IMR-90 (cell line): ENCODE data around the gene CPNE6. TPM values are rescaled to one million over a fixed set of nuclear protein-coding genes. Genes with fewer than 3 reads are reported as not detected.

ENCODE experiments used
- ATAC-seq: fragments of 200-7000 bp; cut with Tn5 transposase; 2 replicates; pipeline ENCODE4 v1.9.1; 2020; ENCODE audit warnings: low read depth, mild to moderate bottlenecking, moderate library complexity
- BruUV-seq: library from RNA; stranded (reverse); fragments of 400-500 nt; replicated peaks from 2 replicates; lab custom pipeline; 2021; lab: Mats Ljungman, UMichigan
- CTCF ChIA-PET: fragments of 300-600 bp; formaldehyde crosslinking; extraction: SDS; loops from one replicate; lab custom pipeline; 2021; ENCODE audit warnings: antibody characterized with exemption; lab: Yijun Ruan, JAX
- POLR2A ChIA-PET: fragments of 300-600 bp; sonication (Branson Sonifier 250); formaldehyde crosslinking; loops from one replicate; lab custom pipeline; 2022; ENCODE audit warnings: antibody characterized with exemption; ENCODE audit not compliant: unreplicated experiment; lab: Charles Lee
- DNase-seq: peaks from one replicate; pipeline ENCODE4 v3.0.0; 2013
- H2AFZ ChIP-seq: replicated peaks from 2 replicates; pipeline ENCODE3; 2013; ENCODE audit warnings: low read length, mild to moderate bottlenecking; ENCODE audit not compliant: poor library complexity
- H2AK5ac ChIP-seq: 2 replicates; pipeline ENCODE4 v1.6.1; 2013; ENCODE audit warnings: low read depth, low read length, inconsistent platforms
- H2AK9ac ChIP-seq: replicated peaks from 2 replicates; pipeline ENCODE3; 2013; ENCODE audit warnings: mild to moderate bottlenecking, low read depth, low read length, moderate library complexity; ENCODE audit not compliant: poor library complexity
- H2BK120ac ChIP-seq: 2 replicates; pipeline ENCODE4 v1.6.1; 2013; ENCODE audit warnings: low read depth, low read length, inconsistent platforms
- H2BK15ac ChIP-seq: 3 replicates; pipeline ENCODE4 v1.6.1; 2013; ENCODE audit warnings: low read depth, low read length, inconsistent platforms
- H2BK20ac ChIP-seq: 2 replicates; pipeline ENCODE4 v1.6.1; 2013; ENCODE audit warnings: low read depth, mild to moderate bottlenecking, inconsistent platforms, low read length, moderate library complexity
- H2BK5ac ChIP-seq: 2 replicates; pipeline ENCODE4 v1.6.1; 2013; ENCODE audit warnings: mild to moderate bottlenecking, low read depth, low read length, inconsistent platforms; ENCODE audit not compliant: poor library complexity, severe bottlenecking
- H3K14ac ChIP-seq: replicated peaks from 2 replicates; pipeline ENCODE4 v1.6.1; 2013; ENCODE audit warnings: low read depth, low read length, inconsistent platforms
- H3K18ac ChIP-seq: 2 replicates; pipeline ENCODE4 v1.6.1; 2013; ENCODE audit warnings: low read depth, low read length, control low read depth
- H3K23ac ChIP-seq: 2 replicates; pipeline ENCODE4 v1.6.1; 2013; ENCODE audit warnings: low read depth, low read length, inconsistent platforms
- H3K27ac ChIP-seq: 2 replicates; pipeline ENCODE4 v1.5.1; 2013; ENCODE audit warnings: mild to moderate bottlenecking, control low read depth, low read length; ENCODE audit not compliant: insufficient read depth
- H3K27me3 ChIP-seq: 2 replicates; pipeline ENCODE4 v1.6.1; 2013; ENCODE audit warnings: low read length; ENCODE audit not compliant: control insufficient read depth, insufficient read depth
- H3K36me3 ChIP-seq: 2 replicates; pipeline ENCODE4 v1.6.1; 2013; ENCODE audit warnings: low read length, mixed read lengths; ENCODE audit not compliant: control insufficient read depth, insufficient read depth
- H3K4ac ChIP-seq: 2 replicates; pipeline ENCODE4 v1.6.1; 2013; ENCODE audit warnings: low read depth, low read length, inconsistent platforms
- H3K4me1 ChIP-seq: 2 replicates; pipeline ENCODE4 v1.6.1; 2013; ENCODE audit warnings: low read length, mixed read lengths; ENCODE audit not compliant: control insufficient read depth, insufficient read depth
- H3K4me2 ChIP-seq: 2 replicates; pipeline ENCODE4 v1.6.1; 2013; ENCODE audit warnings: low read depth, mild to moderate bottlenecking, control low read depth, low read length, moderate library complexity
- H3K4me3 ChIP-seq: 2 replicates; pipeline ENCODE4 v1.5.1; 2013; ENCODE audit warnings: low read depth, mild to moderate bottlenecking, control low read depth, low read length, moderate library complexity; ENCODE audit not compliant: insufficient read depth
- H3K56ac ChIP-seq: 2 replicates; pipeline ENCODE4 v1.6.1; 2013; ENCODE audit warnings: low read length, inconsistent platforms; ENCODE audit not compliant: insufficient read depth; ENCODE audit errors: extremely low read depth
- H3K79me1 ChIP-seq, 2 experiments: 2 replicates each; pipeline ENCODE4 v1.6.1; 2013; ENCODE audit warnings: low read length in 2 of 2, inconsistent platforms in 1 of 2, low read depth in 1 of 2
- H3K9ac ChIP-seq: 2 replicates; pipeline ENCODE4 v1.6.1; 2013; ENCODE audit warnings: low read depth, low read length, control low read depth
- H3K9me1 ChIP-seq: 2 replicates; pipeline ENCODE4 v1.6.1; 2013; ENCODE audit warnings: low read length, inconsistent platforms; ENCODE audit not compliant: insufficient read depth
- H3K9me3 ChIP-seq: 2 replicates; pipeline ENCODE4 v1.6.1; 2013; ENCODE audit warnings: low read length; ENCODE audit not compliant: control insufficient read depth, insufficient read depth
- H4K20me1 ChIP-seq: 2 replicates; pipeline ENCODE4 v1.6.1; 2013; ENCODE audit warnings: low read length, inconsistent platforms; ENCODE audit not compliant: insufficient read depth
- H4K5ac ChIP-seq: 2 replicates; pipeline ENCODE4 v1.6.1; 2013; ENCODE audit warnings: mild to moderate bottlenecking, low read depth, low read length, control low read depth
- H4K8ac ChIP-seq, 2 experiments: 2 replicates each; pipeline ENCODE4 v1.6.1; 2013; ENCODE audit warnings: low read depth in 2 of 2, low read length in 2 of 2, control low read depth in 1 of 2, inconsistent platforms in 1 of 2
- H4K91ac ChIP-seq: 2 replicates; pipeline ENCODE4 v1.6.1; 2013; ENCODE audit warnings: low read depth, low read length, inconsistent platforms; ENCODE audit not compliant: insufficient read depth
- BHLHE40 ChIP-seq: fragments of 150-350 bp; IDR thresholded peaks from 2 replicates; pipeline ENCODE4 v1.6.1; 2016; ENCODE audit warnings: mild to moderate bottlenecking, low read depth, low read length
- FOS ChIP-seq: fragments of 150-350 bp; IDR thresholded peaks from 2 replicates; pipeline ENCODE4 v1.6.1; 2016; ENCODE audit warnings: low read depth, low read length
- MXI1 ChIP-seq: IDR thresholded peaks from 2 replicates; pipeline ENCODE4 v1.6.1; 2012; ENCODE audit warnings: low read depth, mild to moderate bottlenecking, low read length, moderate library complexity, borderline replicate concordance
- POLR2A ChIP-seq: IDR thresholded peaks from 2 replicates; pipeline ENCODE4 v1.6.1; 2012; ENCODE audit warnings: mild to moderate bottlenecking, low read depth, low read length
- RAD21 ChIP-seq: IDR thresholded peaks from 2 replicates; pipeline ENCODE4 v1.6.1; 2012; ENCODE audit warnings: low read length, improper control_type of control experiment
- RCOR1 ChIP-seq: IDR thresholded peaks from 2 replicates; pipeline ENCODE4 v1.6.1; 2012; ENCODE audit warnings: mild to moderate bottlenecking, low read length, improper control_type of control experiment; ENCODE audit not compliant: insufficient replicate concordance
- SMC3 ChIP-seq: fragments of 150-350 bp; IDR thresholded peaks from 2 replicates; pipeline ENCODE4 v1.6.1; 2016; ENCODE audit warnings: low read depth, mild to moderate bottlenecking, antibody characterized with exemption, low read length, moderate library complexity
- WGBS, 2 experiments: methylation state at CpG; one replicate each; pipeline versions ENCODE4 v1.1.5 to v1.1.7; 2013; ENCODE audit warnings: missing lambda C conversion rate in 2 of 2; ENCODE audit not compliant: insufficient read length in 1 of 2; ENCODE audit errors: extremely low coverage in 2 of 2; 5-methylcytosine and 5-hydroxymethylcytosine counted together
- dilution Hi-C: fragments of 300-500 bp; cut with HindIII; formaldehyde crosslinking; loops from one replicate; pipeline ENCODE4 v1.14.3; 2018; ENCODE audit warnings: low sequenced_read_pairs; ENCODE audit not compliant: unreplicated experiment
- in situ Hi-C: fragments of 300-500 bp; cut with MboI; formaldehyde crosslinking; loops from 3 replicates; pipeline ENCODE4 v1.14.3; 2019; ENCODE audit warnings: low sequenced_read_pairs, inconsistent platforms, mixed read lengths
- intact Hi-C: fragments of 100-400 bp; cut with micrococcal nuclease; formaldehyde crosslinking; loops from 2 replicates; pipeline ENCODE4 v1.10.0; 2022
- polyA plus RNA-seq, 3 experiments: library from polyadenylated mRNA; depleted of rRNA; stranded (reverse); fragments of >200 nt; gene quantifications; 2 replicates each; pipeline ENCODE4 v1.2.3, GENCODE V29; 2012; ENCODE audit warnings: low replicate concordance in 1 of 3
- total RNA-seq: library from RNA; depleted of rRNA; stranded (reverse); fragments of >200 nt; gene quantifications from 2 replicates; pipeline ENCODE4 v1.2.3, GENCODE V29; 2012
- TF ChIP-seq, protein P1 (sequence below): conservative IDR thresholded peaks from 2 replicates; pipeline ENCODE4 v1.5.1; 2012; ENCODE audit warnings: mild to moderate bottlenecking, low read depth, low read length, improper control_type of control experiment
- TF ChIP-seq, protein P2 (sequence below): fragments of 150-350 bp; IDR thresholded peaks from 2 replicates; pipeline ENCODE4 v1.6.1; 2016; ENCODE audit warnings: low read depth, mild to moderate bottlenecking, low read length, moderate library complexity, borderline replicate concordance

The CPNE6 gene
- total and polyA plus RNA-seq, 2 of the 4 experiments (the other 2 are of a cell fraction): not detected

DNA sequence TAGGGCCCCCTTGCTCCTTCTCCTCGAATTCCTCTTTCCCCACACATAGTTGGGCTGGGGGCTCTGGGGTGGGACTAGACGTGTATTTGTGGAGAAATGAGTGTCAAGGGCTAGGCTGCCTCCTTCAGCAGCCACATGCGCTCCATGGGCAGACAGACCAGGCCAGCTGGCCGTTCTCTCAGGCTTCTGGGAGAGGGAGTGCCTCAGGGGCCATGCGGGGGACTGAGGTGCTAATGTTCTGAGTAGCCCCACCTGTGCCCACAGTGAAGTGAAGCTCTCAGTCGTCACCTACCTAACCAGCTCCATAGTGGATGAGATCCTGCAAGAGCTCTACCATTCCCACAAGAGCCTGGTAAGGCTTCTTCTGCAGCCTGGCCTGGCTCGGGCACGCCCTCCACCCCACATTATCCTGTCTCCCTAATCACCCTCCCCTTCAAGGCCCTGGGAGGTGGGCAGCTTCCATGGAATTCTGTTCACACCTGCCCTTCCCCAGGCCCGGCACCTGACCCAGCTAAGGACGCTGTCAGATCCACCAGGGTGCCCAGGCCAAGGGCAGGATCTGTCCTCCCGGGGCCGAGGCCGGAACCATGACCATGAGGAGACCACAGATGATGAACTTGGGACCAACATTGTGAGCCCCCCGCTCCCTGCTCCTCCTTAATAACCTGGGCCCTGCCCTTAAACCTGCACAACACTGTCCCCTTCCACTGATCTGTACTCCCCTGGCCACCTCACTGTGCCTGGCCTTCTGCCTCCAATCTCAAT is 9.0 kb upstream of the CPNE6 start:
- intact Hi-C loops (no loop called here), in situ Hi-C loops (no loop called here), dilution Hi-C loops (no loop called here)
- ATAC-seq: no peak
- no peak for TF ChIP-seq MXI1
- TF ChIP-seq RCOR1: no peak
- no peak for TF ChIP-seq POLR2A
- TF ChIP-seq SMC3: no peak
- TF ChIP-seq FOS: no peak
- TF ChIP-seq, protein P1, sequence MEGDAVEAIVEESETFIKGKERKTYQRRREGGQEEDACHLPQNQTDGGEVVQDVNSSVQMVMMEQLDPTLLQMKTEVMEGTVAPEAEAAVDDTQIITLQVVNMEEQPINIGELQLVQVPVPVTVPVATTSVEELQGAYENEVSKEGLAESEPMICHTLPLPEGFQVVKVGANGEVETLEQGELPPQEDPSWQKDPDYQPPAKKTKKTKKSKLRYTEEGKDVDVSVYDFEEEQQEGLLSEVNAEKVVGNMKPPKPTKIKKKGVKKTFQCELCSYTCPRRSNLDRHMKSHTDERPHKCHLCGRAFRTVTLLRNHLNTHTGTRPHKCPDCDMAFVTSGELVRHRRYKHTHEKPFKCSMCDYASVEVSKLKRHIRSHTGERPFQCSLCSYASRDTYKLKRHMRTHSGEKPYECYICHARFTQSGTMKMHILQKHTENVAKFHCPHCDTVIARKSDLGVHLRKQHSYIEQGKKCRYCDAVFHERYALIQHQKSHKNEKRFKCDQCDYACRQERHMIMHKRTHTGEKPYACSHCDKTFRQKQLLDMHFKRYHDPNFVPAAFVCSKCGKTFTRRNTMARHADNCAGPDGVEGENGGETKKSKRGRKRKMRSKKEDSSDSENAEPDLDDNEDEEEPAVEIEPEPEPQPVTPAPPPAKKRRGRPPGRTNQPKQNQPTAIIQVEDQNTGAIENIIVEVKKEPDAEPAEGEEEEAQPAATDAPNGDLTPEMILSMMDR: no peak
- no peak for TF ChIP-seq RAD21
- TF ChIP-seq BHLHE40: no peak
- TF ChIP-seq, protein P2, sequence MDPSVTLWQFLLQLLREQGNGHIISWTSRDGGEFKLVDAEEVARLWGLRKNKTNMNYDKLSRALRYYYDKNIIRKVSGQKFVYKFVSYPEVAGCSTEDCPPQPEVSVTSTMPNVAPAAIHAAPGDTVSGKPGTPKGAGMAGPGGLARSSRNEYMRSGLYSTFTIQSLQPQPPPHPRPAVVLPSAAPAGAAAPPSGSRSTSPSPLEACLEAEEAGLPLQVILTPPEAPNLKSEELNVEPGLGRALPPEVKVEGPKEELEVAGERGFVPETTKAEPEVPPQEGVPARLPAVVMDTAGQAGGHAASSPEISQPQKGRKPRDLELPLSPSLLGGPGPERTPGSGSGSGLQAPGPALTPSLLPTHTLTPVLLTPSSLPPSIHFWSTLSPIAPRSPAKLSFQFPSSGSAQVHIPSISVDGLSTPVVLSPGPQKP: no peak
- Histone ChIP-seq H4K20me1 (no peaks in the 10 kb centered on the region), H3K9me3 (no peaks in the 10 kb centered on the region), H3K4ac (no peak overlapping the region), H3K18ac (no peak overlapping the region), H3K4me2 (no peak overlapping the region), H2BK20ac (no peak overlapping the region), H4K91ac (no peak overlapping the region), H3K27me3 (peaks cover 30% of the 10 kb centered on the region; the same call in 1 of the 2 replicates), H4K8ac (no peak overlapping the region), H2BK5ac (no peak overlapping the region), H2AFZ (no peak overlapping the region), H4K5ac (no peak overlapping the region), H3K79me1 (no peaks in the 10 kb centered on the region), H2AK9ac (no peak overlapping the region), H2AK5ac (no peak overlapping the region), H3K9me1 (no peaks in the 10 kb centered on the region), H3K56ac (no peak overlapping the region), H3K36me3 (no peaks in the 10 kb centered on the region), H2BK120ac (no peak overlapping the region), H3K4me3 (no peak overlapping the region), H3K23ac (no peak overlapping the region), H3K9ac (no peak overlapping the region), H3K4me1 (no peaks in the 10 kb centered on the region), H3K14ac (no peak overlapping the region), H2BK15ac (no peak overlapping the region), H3K27ac (no peak overlapping the region)
- CTCF ChIA-PET: interaction anchor here (1.0 to 1.5 kb wide), 2 partner anchors 28 to 46 kb away, joined by 4 to 5 read pairs; no protein-coding TSS in a partner anchor
- no TSS peak for BruUV-seq
- POLR2A ChIA-PET: no interaction called here
- no peak for DNase-seq
- WGBS, 2 experiments: 20% methylated on average over 1 of the region's 14 CpGs; no CpG with 5 or more reads in 1 of the 2 experiments
